IMR-90 (cell line): ENCODE results near the gene SLC27A1. TPM values are rescaled to one million over a fixed set of nuclear protein-coding genes. Genes with fewer than 3 reads are reported as not detected.

ENCODE experiments used
- ATAC-seq: fragments of 200-7000 bp; cut with Tn5 transposase; 2 replicates; pipeline ENCODE4 v1.9.1; 2020; ENCODE audit warnings: low read depth, mild to moderate bottlenecking, moderate library complexity
- BruUV-seq: library from RNA; stranded (reverse); fragments of 400-500 nt; replicated peaks from 2 replicates; lab custom pipeline; 2021; lab: Mats Ljungman, UMichigan
- CTCF ChIA-PET: fragments of 300-600 bp; formaldehyde crosslinking; extraction: SDS; loops from one replicate; lab custom pipeline; 2021; ENCODE audit warnings: antibody characterized with exemption; lab: Yijun Ruan, JAX
- POLR2A ChIA-PET: fragments of 300-600 bp; sonication (Branson Sonifier 250); formaldehyde crosslinking; loops from one replicate; lab custom pipeline; 2022; ENCODE audit warnings: antibody characterized with exemption; ENCODE audit not compliant: unreplicated experiment; lab: Charles Lee
- DNase-seq: peaks from one replicate; pipeline ENCODE4 v3.0.0; 2013
- H2AFZ ChIP-seq: replicated peaks from 2 replicates; pipeline ENCODE3; 2013; ENCODE audit warnings: low read length, mild to moderate bottlenecking; ENCODE audit not compliant: poor library complexity
- H2AK5ac ChIP-seq: 2 replicates; pipeline ENCODE4 v1.6.1; 2013; ENCODE audit warnings: low read depth, low read length, inconsistent platforms
- H2AK9ac ChIP-seq: replicated peaks from 2 replicates; pipeline ENCODE3; 2013; ENCODE audit warnings: mild to moderate bottlenecking, low read depth, low read length, moderate library complexity; ENCODE audit not compliant: poor library complexity
- H2BK120ac ChIP-seq: 2 replicates; pipeline ENCODE4 v1.6.1; 2013; ENCODE audit warnings: low read depth, low read length, inconsistent platforms
- H2BK15ac ChIP-seq: 3 replicates; pipeline ENCODE4 v1.6.1; 2013; ENCODE audit warnings: low read depth, low read length, inconsistent platforms
- H2BK20ac ChIP-seq: 2 replicates; pipeline ENCODE4 v1.6.1; 2013; ENCODE audit warnings: low read depth, mild to moderate bottlenecking, inconsistent platforms, low read length, moderate library complexity
- H2BK5ac ChIP-seq: 2 replicates; pipeline ENCODE4 v1.6.1; 2013; ENCODE audit warnings: mild to moderate bottlenecking, low read depth, low read length, inconsistent platforms; ENCODE audit not compliant: poor library complexity, severe bottlenecking
- H3K14ac ChIP-seq: replicated peaks from 2 replicates; pipeline ENCODE4 v1.6.1; 2013; ENCODE audit warnings: low read depth, low read length, inconsistent platforms
- H3K18ac ChIP-seq: 2 replicates; pipeline ENCODE4 v1.6.1; 2013; ENCODE audit warnings: low read depth, low read length, control low read depth
- H3K23ac ChIP-seq: 2 replicates; pipeline ENCODE4 v1.6.1; 2013; ENCODE audit warnings: low read depth, low read length, inconsistent platforms
- H3K27ac ChIP-seq: 2 replicates; pipeline ENCODE4 v1.5.1; 2013; ENCODE audit warnings: mild to moderate bottlenecking, control low read depth, low read length; ENCODE audit not compliant: insufficient read depth
- H3K27me3 ChIP-seq: 2 replicates; pipeline ENCODE4 v1.6.1; 2013; ENCODE audit warnings: low read length; ENCODE audit not compliant: control insufficient read depth, insufficient read depth
- H3K36me3 ChIP-seq: 2 replicates; pipeline ENCODE4 v1.6.1; 2013; ENCODE audit warnings: low read length, mixed read lengths; ENCODE audit not compliant: control insufficient read depth, insufficient read depth
- H3K4ac ChIP-seq: 2 replicates; pipeline ENCODE4 v1.6.1; 2013; ENCODE audit warnings: low read depth, low read length, inconsistent platforms
- H3K4me1 ChIP-seq: 2 replicates; pipeline ENCODE4 v1.6.1; 2013; ENCODE audit warnings: low read length, mixed read lengths; ENCODE audit not compliant: control insufficient read depth, insufficient read depth
- H3K4me2 ChIP-seq: 2 replicates; pipeline ENCODE4 v1.6.1; 2013; ENCODE audit warnings: low read depth, mild to moderate bottlenecking, control low read depth, low read length, moderate library complexity
- H3K4me3 ChIP-seq: 2 replicates; pipeline ENCODE4 v1.5.1; 2013; ENCODE audit warnings: low read depth, mild to moderate bottlenecking, control low read depth, low read length, moderate library complexity; ENCODE audit not compliant: insufficient read depth
- H3K56ac ChIP-seq: 2 replicates; pipeline ENCODE4 v1.6.1; 2013; ENCODE audit warnings: low read length, inconsistent platforms; ENCODE audit not compliant: insufficient read depth; ENCODE audit errors: extremely low read depth
- H3K79me1 ChIP-seq, 2 experiments: 2 replicates each; pipeline ENCODE4 v1.6.1; 2013; ENCODE audit warnings: low read length in 2 of 2, inconsistent platforms in 1 of 2, low read depth in 1 of 2
- H3K9ac ChIP-seq: 2 replicates; pipeline ENCODE4 v1.6.1; 2013; ENCODE audit warnings: low read depth, low read length, control low read depth
- H3K9me1 ChIP-seq: 2 replicates; pipeline ENCODE4 v1.6.1; 2013; ENCODE audit warnings: low read length, inconsistent platforms; ENCODE audit not compliant: insufficient read depth
- H3K9me3 ChIP-seq: 2 replicates; pipeline ENCODE4 v1.6.1; 2013; ENCODE audit warnings: low read length; ENCODE audit not compliant: control insufficient read depth, insufficient read depth
- H4K20me1 ChIP-seq: 2 replicates; pipeline ENCODE4 v1.6.1; 2013; ENCODE audit warnings: low read length, inconsistent platforms; ENCODE audit not compliant: insufficient read depth
- H4K5ac ChIP-seq: 2 replicates; pipeline ENCODE4 v1.6.1; 2013; ENCODE audit warnings: mild to moderate bottlenecking, low read depth, low read length, control low read depth
- H4K8ac ChIP-seq, 2 experiments: 2 replicates each; pipeline ENCODE4 v1.6.1; 2013; ENCODE audit warnings: low read depth in 2 of 2, low read length in 2 of 2, control low read depth in 1 of 2, inconsistent platforms in 1 of 2
- H4K91ac ChIP-seq: 2 replicates; pipeline ENCODE4 v1.6.1; 2013; ENCODE audit warnings: low read depth, low read length, inconsistent platforms; ENCODE audit not compliant: insufficient read depth
- BHLHE40 ChIP-seq: fragments of 150-350 bp; IDR thresholded peaks from 2 replicates; pipeline ENCODE4 v1.6.1; 2016; ENCODE audit warnings: mild to moderate bottlenecking, low read depth, low read length
- CEBPB ChIP-seq: IDR thresholded peaks from 2 replicates; pipeline ENCODE4 v1.6.1; 2012; ENCODE audit warnings: low read depth, low read length, improper control_type of control experiment
- FOS ChIP-seq: fragments of 150-350 bp; IDR thresholded peaks from 2 replicates; pipeline ENCODE4 v1.6.1; 2016; ENCODE audit warnings: low read depth, low read length
- MAFK ChIP-seq: IDR thresholded peaks from 2 replicates; pipeline ENCODE4 v1.6.1; 2012; ENCODE audit warnings: low read depth, low read length, improper control_type of control experiment
- MAZ ChIP-seq: IDR thresholded peaks from 2 replicates; pipeline ENCODE4 v1.6.1; 2012; ENCODE audit warnings: low read depth, mild to moderate bottlenecking, low read length, improper control_type of control experiment, moderate library complexity, borderline replicate concordance
- POLR2A ChIP-seq: IDR thresholded peaks from 2 replicates; pipeline ENCODE4 v1.6.1; 2012; ENCODE audit warnings: mild to moderate bottlenecking, low read depth, low read length
- RCOR1 ChIP-seq: IDR thresholded peaks from 2 replicates; pipeline ENCODE4 v1.6.1; 2012; ENCODE audit warnings: mild to moderate bottlenecking, low read length, improper control_type of control experiment; ENCODE audit not compliant: insufficient replicate concordance
- SMC3 ChIP-seq: fragments of 150-350 bp; IDR thresholded peaks from 2 replicates; pipeline ENCODE4 v1.6.1; 2016; ENCODE audit warnings: low read depth, mild to moderate bottlenecking, antibody characterized with exemption, low read length, moderate library complexity
- WGBS, 2 experiments: methylation state at CpG; one replicate each; pipeline versions ENCODE4 v1.1.5 to v1.1.7; 2013; ENCODE audit warnings: missing lambda C conversion rate in 2 of 2; ENCODE audit not compliant: insufficient read length in 1 of 2; ENCODE audit errors: extremely low coverage in 2 of 2; 5-methylcytosine and 5-hydroxymethylcytosine counted together
- dilution Hi-C: fragments of 300-500 bp; cut with HindIII; formaldehyde crosslinking; loops from one replicate; pipeline ENCODE4 v1.14.3; 2018; ENCODE audit warnings: low sequenced_read_pairs; ENCODE audit not compliant: unreplicated experiment
- in situ Hi-C: fragments of 300-500 bp; cut with MboI; formaldehyde crosslinking; loops from 3 replicates; pipeline ENCODE4 v1.14.3; 2019; ENCODE audit warnings: low sequenced_read_pairs, inconsistent platforms, mixed read lengths
- intact Hi-C: fragments of 100-400 bp; cut with micrococcal nuclease; formaldehyde crosslinking; loops from 2 replicates; pipeline ENCODE4 v1.10.0; 2022
- polyA plus RNA-seq, 3 experiments: library from polyadenylated mRNA; depleted of rRNA; stranded (reverse); fragments of >200 nt; gene quantifications; 2 replicates each; pipeline ENCODE4 v1.2.3, GENCODE V29; 2012; ENCODE audit warnings: low replicate concordance in 1 of 3
- total RNA-seq: library from RNA; depleted of rRNA; stranded (reverse); fragments of >200 nt; gene quantifications from 2 replicates; pipeline ENCODE4 v1.2.3, GENCODE V29; 2012
- TF ChIP-seq, protein P1 (sequence below): conservative IDR thresholded peaks from 2 replicates; pipeline ENCODE4 v1.5.1; 2012; ENCODE audit warnings: mild to moderate bottlenecking, low read depth, low read length, improper control_type of control experiment
- TF ChIP-seq, protein P2 (sequence below): fragments of 150-350 bp; IDR thresholded peaks from 2 replicates; pipeline ENCODE4 v1.6.1; 2016; ENCODE audit warnings: low read depth, mild to moderate bottlenecking, low read length, moderate library complexity, borderline replicate concordance
- TF ChIP-seq, protein P3 (sequence below): fragments of 150-350 bp; IDR thresholded peaks from 2 replicates; pipeline ENCODE4 v1.6.1; 2017; ENCODE audit warnings: mild to moderate bottlenecking, antibody characterized with exemption, low read length, low read depth

SLC27A1 gene
- total and polyA plus RNA-seq, 2 of the 4 experiments (the other 2 are of a cell fraction), result 4.8 to 12.9 TPM

- Histone ChIP-seq H3K27ac (no peak overlapping the region), H2AK9ac (no peak overlapping the region), H3K36me3 (peaks cover 25% of the 10 kb centered on the region), H2BK120ac (no peak overlapping the region), H2BK15ac (no peak overlapping the region), H4K5ac (no peak overlapping the region), H2AK5ac (no peak overlapping the region), H3K79me1 (peaks cover 19 to 68% of the 10 kb centered on the region in 2 experiments), H2BK20ac (no peak overlapping the region), H3K4ac (no peak overlapping the region), H4K91ac (no peak overlapping the region), H3K56ac (no peak overlapping the region), H4K8ac (no peak overlapping the region), H3K9ac (no peak overlapping the region), H2BK5ac (no peak overlapping the region), H3K4me1 (peaks cover 16% of the 10 kb centered on the region), H3K18ac (no peak overlapping the region), H3K4me3 (no peak overlapping the region), H3K9me1 (peaks cover 13% of the 10 kb centered on the region), H3K27me3 (no peaks in the 10 kb centered on the region), H3K23ac (no peak overlapping the region), H2AFZ (no peak overlapping the region), H3K4me2 (no peak overlapping the region), H3K9me3 (no peaks in the 10 kb centered on the region), H3K14ac (no peak overlapping the region), H4K20me1 (peaks cover 19% of the 10 kb centered on the region)
- DNase-seq (no peak), ATAC-seq (no peak)
- intact Hi-C loops (no loop called here), dilution Hi-C loops (no loop called here), in situ Hi-C loops (no loop called here)
- TF ChIP-seq, protein P1, sequence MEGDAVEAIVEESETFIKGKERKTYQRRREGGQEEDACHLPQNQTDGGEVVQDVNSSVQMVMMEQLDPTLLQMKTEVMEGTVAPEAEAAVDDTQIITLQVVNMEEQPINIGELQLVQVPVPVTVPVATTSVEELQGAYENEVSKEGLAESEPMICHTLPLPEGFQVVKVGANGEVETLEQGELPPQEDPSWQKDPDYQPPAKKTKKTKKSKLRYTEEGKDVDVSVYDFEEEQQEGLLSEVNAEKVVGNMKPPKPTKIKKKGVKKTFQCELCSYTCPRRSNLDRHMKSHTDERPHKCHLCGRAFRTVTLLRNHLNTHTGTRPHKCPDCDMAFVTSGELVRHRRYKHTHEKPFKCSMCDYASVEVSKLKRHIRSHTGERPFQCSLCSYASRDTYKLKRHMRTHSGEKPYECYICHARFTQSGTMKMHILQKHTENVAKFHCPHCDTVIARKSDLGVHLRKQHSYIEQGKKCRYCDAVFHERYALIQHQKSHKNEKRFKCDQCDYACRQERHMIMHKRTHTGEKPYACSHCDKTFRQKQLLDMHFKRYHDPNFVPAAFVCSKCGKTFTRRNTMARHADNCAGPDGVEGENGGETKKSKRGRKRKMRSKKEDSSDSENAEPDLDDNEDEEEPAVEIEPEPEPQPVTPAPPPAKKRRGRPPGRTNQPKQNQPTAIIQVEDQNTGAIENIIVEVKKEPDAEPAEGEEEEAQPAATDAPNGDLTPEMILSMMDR, result no peak
- TF ChIP-seq SMC3 (no peak), RCOR1 (no peak), MAFK (no peak), CEBPB (no peak), POLR2A (no peak), BHLHE40 (no peak), MAZ (no peak), FOS (no peak)
- TF ChIP-seq, protein P2, sequence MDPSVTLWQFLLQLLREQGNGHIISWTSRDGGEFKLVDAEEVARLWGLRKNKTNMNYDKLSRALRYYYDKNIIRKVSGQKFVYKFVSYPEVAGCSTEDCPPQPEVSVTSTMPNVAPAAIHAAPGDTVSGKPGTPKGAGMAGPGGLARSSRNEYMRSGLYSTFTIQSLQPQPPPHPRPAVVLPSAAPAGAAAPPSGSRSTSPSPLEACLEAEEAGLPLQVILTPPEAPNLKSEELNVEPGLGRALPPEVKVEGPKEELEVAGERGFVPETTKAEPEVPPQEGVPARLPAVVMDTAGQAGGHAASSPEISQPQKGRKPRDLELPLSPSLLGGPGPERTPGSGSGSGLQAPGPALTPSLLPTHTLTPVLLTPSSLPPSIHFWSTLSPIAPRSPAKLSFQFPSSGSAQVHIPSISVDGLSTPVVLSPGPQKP, result no peak
- TF ChIP-seq, protein P3, sequence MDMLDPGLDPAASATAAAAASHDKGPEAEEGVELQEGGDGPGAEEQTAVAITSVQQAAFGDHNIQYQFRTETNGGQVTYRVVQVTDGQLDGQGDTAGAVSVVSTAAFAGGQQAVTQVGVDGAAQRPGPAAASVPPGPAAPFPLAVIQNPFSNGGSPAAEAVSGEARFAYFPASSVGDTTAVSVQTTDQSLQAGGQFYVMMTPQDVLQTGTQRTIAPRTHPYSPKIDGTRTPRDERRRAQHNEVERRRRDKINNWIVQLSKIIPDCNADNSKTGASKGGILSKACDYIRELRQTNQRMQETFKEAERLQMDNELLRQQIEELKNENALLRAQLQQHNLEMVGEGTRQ, result no peak
- POLR2A ChIA-PET, result no interaction called here
- no TSS peak for BruUV-seq
- 100% methylated on average over 1 of the region's 6 CpGs; no CpG with 5 or more reads in 1 of the 2 experiments for WGBS, 2 experiments
- CTCF ChIA-PET, result interaction anchor here (0.6 kb wide), 1 partner anchor 526 kb away, joined by 3 read pairs; no protein-coding TSS in a partner anchor
Observed at GRCh38 chr19:17503240-17503639, 32.9 kb downstream of the SLC27A1 start.
